ENCODE measurements around the gene KHDRBS2. TPM values are rescaled to one million over a fixed set of nuclear protein-coding genes. Genes with fewer than 3 reads are reported as not detected.

Gene KHDRBS2
- total RNA-seq, 2 experiments from 2014 or later, result not detected

- ATAC-seq (ENCODE audit: poor library complexity) (no peak), DNase-seq (no peak)
- ChIA-PET CTCF (no interaction called here), POLR2A (no interaction called here)
- H3K4me1 ChIP-seq (ENCODE audit: insufficient read depth, low read length), result no peaks in the 10 kb centered on the region
- intact Hi-C loops (cut with DNase I, micrococcal nuclease), result no loop called here
- H3K27me3 ChIP-seq (ENCODE audit: control insufficient read depth in 1 of 2, insufficient read depth in 2 of 2, low read length in 2 of 2), result no peaks in the 10 kb centered on the region
- no peaks in the 10 kb centered on the region for H3K4me1 Mint-ChIP-seq (ENCODE audit: low read depth)
- H3K9me3 ChIP-seq (ENCODE audit: control insufficient read depth in 1 of 2, insufficient read depth in 1 of 2, low read length in 2 of 2), result no peaks in the 10 kb centered on the region
- H3K27ac Mint-ChIP-seq, result no peak overlapping the region
- no peak overlapping the region for H3K4me3 Mint-ChIP-seq
- no peak overlapping the region for H3K27ac ChIP-seq (ENCODE audit: low read depth in 1 of 2, low read length in 2 of 2)
- H3K4me3 ChIP-seq (ENCODE audit: low read length), result no peak overlapping the region
- TF ChIP-seq CTCF (IDR thresholded peaks at IDR 0.05), result no peak
- no peaks in the 10 kb centered on the region for H3K36me3 ChIP-seq (ENCODE audit: insufficient read depth, low read length)
- no peaks in the 10 kb centered on the region for H3K36me3 Mint-ChIP-seq (ENCODE audit: low read depth)
- no peaks in the 10 kb centered on the region for H3K27me3 Mint-ChIP-seq
- H3K9me3 Mint-ChIP-seq, result peaks cover 11% of the 10 kb centered on the region
Observed at GRCh38 chr6:62323818-62324431, 37.9 kb upstream of the KHDRBS2 start.

GRCh38 chr6:62298745-62299392 lies 12.8 kb upstream of the KHDRBS2 start:
- POLR2A ChIA-PET, result no interaction called here
- DNase-seq (peak in 1 of 14 experiments; percentile 1), ATAC-seq (ENCODE audit: poor library complexity) (no peak)
- H3K36me3 Mint-ChIP-seq (ENCODE audit: low read depth), result no peaks in the 10 kb centered on the region
- H3K27me3 ChIP-seq (ENCODE audit: control insufficient read depth in 1 of 2, insufficient read depth in 2 of 2, low read length in 2 of 2), result no peaks in the 10 kb centered on the region
- peaks cover 9% of the 10 kb centered on the region for H3K9me3 Mint-ChIP-seq
- intact Hi-C loops (cut with DNase I, micrococcal nuclease), result no loop called here
- no peaks in the 10 kb centered on the region for H3K4me1 Mint-ChIP-seq (ENCODE audit: low read depth)
- no peak overlapping the region for H3K4me3 ChIP-seq (ENCODE audit: low read length)
- no peaks in the 10 kb centered on the region for H3K36me3 ChIP-seq (ENCODE audit: insufficient read depth, low read length)
- H3K4me1 ChIP-seq (ENCODE audit: insufficient read depth, low read length), result no peaks in the 10 kb centered on the region
- no peaks in the 10 kb centered on the region for H3K27me3 Mint-ChIP-seq
- no peak overlapping the region for H3K4me3 Mint-ChIP-seq
- no peak overlapping the region for H3K27ac Mint-ChIP-seq
- CTCF ChIA-PET, result no interaction called here
- peaks cover 0 to 3% of the 10 kb centered on the region in 2 experiments for H3K9me3 ChIP-seq (ENCODE audit: control insufficient read depth in 1 of 2, insufficient read depth in 1 of 2, low read length in 2 of 2)
- TF ChIP-seq CTCF (IDR thresholded peaks at IDR 0.05), result no peak
- no peak overlapping the region for H3K27ac ChIP-seq (ENCODE audit: low read depth in 1 of 2, low read length in 2 of 2)

- H3K36me3 Mint-ChIP-seq (ENCODE audit: low read depth), result no peaks in the 10 kb centered on the region
- DNase-seq, result no peak
- H3K4me3 ChIP-seq (ENCODE audit: low read length), result no peak overlapping the region
- no peak overlapping the region for H3K27ac Mint-ChIP-seq
- no peaks in the 10 kb centered on the region for H3K27me3 ChIP-seq (ENCODE audit: control insufficient read depth in 1 of 2, insufficient read depth in 2 of 2, low read length in 2 of 2)
- H3K4me1 Mint-ChIP-seq (ENCODE audit: low read depth), result no peaks in the 10 kb centered on the region
- H3K9me3 ChIP-seq (ENCODE audit: control insufficient read depth in 1 of 2, insufficient read depth in 1 of 2, low read length in 2 of 2), result peaks cover 0 to 3% of the 10 kb centered on the region in 2 experiments
- H3K27me3 Mint-ChIP-seq, result no peaks in the 10 kb centered on the region
- H3K4me3 Mint-ChIP-seq, result no peak overlapping the region
- intact Hi-C loops (cut with DNase I, micrococcal nuclease), result no loop called here
- peaks cover 12% of the 10 kb centered on the region for H3K9me3 Mint-ChIP-seq
- H3K27ac ChIP-seq (ENCODE audit: low read depth in 1 of 2, low read length in 2 of 2), result no peak overlapping the region
- ChIA-PET POLR2A (no interaction called here), CTCF (no interaction called here)
- TF ChIP-seq CTCF (IDR thresholded peaks at IDR 0.05), result no peak
- no peaks in the 10 kb centered on the region for H3K36me3 ChIP-seq (ENCODE audit: insufficient read depth, low read length)
- H3K4me1 ChIP-seq (ENCODE audit: insufficient read depth, low read length), result no peaks in the 10 kb centered on the region
- ATAC-seq (ENCODE audit: poor library complexity), result no peak
Observed at GRCh38 chr6:62296541-62296940, 10.5 kb upstream of the KHDRBS2 start.
